Common myeloid progenitor, CD34-positive (primary cell): ENCODE results near the gene CDK9.
A peak's percentile ranks its signal among the peaks of the same experiment; 100 is the strongest.
"Not testable (repeated sequence)": the region's sequence is repeated elsewhere in the genome, so short reads cannot be mapped to it uniquely, and the experiment has no call there.

Experiments used
- CTCF ChIA-PET: fragments of 350-600 bp; sonication (Branson Sonifier 250); formaldehyde crosslinking; loops from one replicate; lab custom pipeline; 2021; ENCODE audit warnings: antibody characterized with exemption; lab: Charles Lee
- POLR2A ChIA-PET: fragments of 350-600 bp; sonication (Branson Sonifier 250); formaldehyde crosslinking; loops from one replicate; lab custom pipeline; 2021; ENCODE audit warnings: antibody characterized with exemption; lab: Charles Lee
- DNase-seq, 3 donors: peaks; one replicate each; pipeline versions ENCODE4 v3.0.0 to v3.0.0-alpha.2; 2013
- H3K27ac ChIP-seq, 2 experiments: 1 replicate in 1 of 2; 2 replicates in 1 of 2; pipeline ENCODE4 v1.7.0; 2013; ENCODE audit warnings: inconsistent platforms in 2 of 2, low read length in 2 of 2, mild to moderate bottlenecking in 2 of 2, low read depth in 1 of 2, moderate library complexity in 1 of 2; ENCODE audit not compliant: severe bottlenecking in 2 of 2, insufficient read depth in 1 of 2, poor library complexity in 1 of 2
- H3K27me3 ChIP-seq, 5 experiments: replicated peaks in 2 of 5; 1 replicate in 3 of 5; 2 replicates in 2 of 5; pipeline versions ENCODE4 v1.6.1 to v1.7.0; 2013; ENCODE audit warnings: low read length in 4 of 5, mild to moderate bottlenecking in 2 of 5, moderate library complexity in 2 of 5, inconsistent platforms in 1 of 5; ENCODE audit not compliant: insufficient read depth in 5 of 5, control insufficient read depth in 4 of 5
- H3K36me3 ChIP-seq, 4 experiments: 1 replicate in 2 of 4; 2 replicates in 2 of 4; pipeline versions ENCODE4 v1.6.1 to v1.7.0; 2013; ENCODE audit warnings: low read length in 3 of 4, control low read depth in 1 of 4, mild to moderate bottlenecking in 1 of 4; ENCODE audit not compliant: control insufficient read depth in 4 of 4, insufficient read depth in 4 of 4
- H3K4me1 ChIP-seq, 4 experiments: 1 replicate in 3 of 4; 2 replicates in 1 of 4; pipeline versions ENCODE4 v1.6.1 to v1.7.1; 2013; ENCODE audit warnings: low read length in 3 of 4, mild to moderate bottlenecking in 3 of 4, control low read depth in 1 of 4, inconsistent platforms in 1 of 4, moderate library complexity in 1 of 4; ENCODE audit not compliant: control insufficient read depth in 4 of 4, insufficient read depth in 4 of 4; ENCODE audit errors: control extremely low read depth in 1 of 4
- H3K4me3 ChIP-seq, 7 experiments: 1 replicate in 4 of 7; 2 replicates in 3 of 7; pipeline versions ENCODE4 v1.5.1 to v1.7.0; 2013; ENCODE audit warnings: mild to moderate bottlenecking in 7 of 7, low read length in 6 of 7, moderate library complexity in 6 of 7, inconsistent platforms in 2 of 7, low read depth in 2 of 7, control low read depth in 1 of 7; ENCODE audit not compliant: insufficient read depth in 4 of 7, control insufficient read depth in 1 of 7; ENCODE audit errors: extremely low read depth in 1 of 7
- H3K9me3 ChIP-seq, 5 experiments: 1 replicate in 4 of 5; 2 replicates in 1 of 5; pipeline versions ENCODE4 v1.6.1 to v1.7.1; 2013; ENCODE audit warnings: low read length in 4 of 5, mild to moderate bottlenecking in 2 of 5, inconsistent platforms in 1 of 5, low read depth in 1 of 5, moderate library complexity in 1 of 5; ENCODE audit not compliant: control insufficient read depth in 4 of 5, insufficient read depth in 2 of 5; ENCODE audit errors: control extremely low read depth in 1 of 5
- WGBS: methylation state at CpG from one replicate; pipeline ENCODE4 v1.1.5; 2013; ENCODE audit not compliant: insufficient coverage; 5-methylcytosine and 5-hydroxymethylcytosine counted together

The CDK9 gene

DNA sequence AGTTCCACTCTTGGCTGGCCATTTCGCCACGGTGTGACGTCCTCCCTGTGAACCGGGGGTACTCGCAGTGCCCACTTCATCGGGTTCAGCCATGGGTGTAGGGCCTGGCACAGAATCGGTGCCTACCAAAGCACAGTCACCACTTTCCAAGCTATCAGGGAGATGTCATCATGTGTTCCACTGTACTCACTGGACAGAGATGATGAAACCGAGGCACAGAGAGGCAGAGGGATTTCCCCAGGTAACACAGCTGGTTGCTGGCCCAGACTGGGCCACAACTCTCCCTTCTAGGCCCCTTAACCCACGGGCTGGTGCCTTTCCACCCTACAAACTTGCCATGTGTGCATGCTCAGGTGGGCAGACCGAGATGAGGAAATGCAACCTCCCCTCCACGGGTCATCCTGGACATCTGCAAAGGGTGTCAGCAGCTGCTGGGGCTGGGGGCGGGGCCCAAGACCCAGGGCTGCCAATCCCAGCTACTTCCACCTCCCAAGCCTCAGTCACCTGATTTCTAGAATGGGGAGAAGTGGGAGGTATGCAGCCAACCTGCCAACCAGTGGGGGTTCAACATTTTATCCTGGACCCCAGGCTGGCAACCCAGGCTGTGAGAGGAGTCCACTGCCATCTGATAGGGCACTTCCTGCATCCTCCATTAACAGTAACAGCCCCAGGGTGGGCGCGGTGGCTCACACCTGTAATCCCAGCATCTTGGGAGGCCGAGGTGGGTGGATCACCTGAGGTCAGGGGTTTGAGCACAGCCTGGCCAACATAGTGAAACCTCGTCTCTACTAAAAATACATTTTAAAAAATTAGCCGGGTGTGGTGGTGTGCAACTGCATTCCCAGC lies 6.5 kb upstream of the CDK9 start:
- H3K36me3 ChIP-seq: peaks cover 0 to 4% (median 3%) of the 10 kb centered on the region in 4 experiments
- H3K4me1 ChIP-seq: peaks cover 27 to 92% (median 84%) of the 10 kb centered on the region in 4 experiments
- H3K27me3 ChIP-seq: no peaks in the 10 kb centered on the region
- 24% methylated on average over 13 of the region's 17 CpGs for WGBS
- peak overlapping the region; percentile 41 to 94 (median 84) for H3K4me3 ChIP-seq
- H3K9me3 ChIP-seq: no peaks in the 10 kb centered on the region
- ChIA-PET POLR2A (interaction anchor here (0.6 to 2.8 kb wide), 4 partner anchors 9 to 1515 kb away, joined by 3 to 13 read pairs (median 5); no protein-coding TSS in a partner anchor), CTCF (interaction anchor here (0.6 to 12.9 kb wide), 6 partner anchors 8 to 127 kb away, joined by 3 to 244 read pairs (median 4); no protein-coding TSS in a partner anchor)
- peak overlapping the region; percentile 64 to 78 for H3K27ac ChIP-seq
- peak in 1 of 3 donors; percentile 50 for DNase-seq

- CTCF ChIA-PET: interaction anchor here (0.7 to 12.9 kb wide), 3 partner anchors 14 to 89 kb away, joined by 3 to 244 read pairs (median 3); partner anchors contain the start of gene TOR2A
- Histone ChIP-seq H3K27ac (peak overlapping the region in 1 of 2 experiments; percentile 78), H3K4me1 (peaks cover 27 to 92% (median 89%) of the 10 kb centered on the region in 4 experiments), H3K9me3 (no peaks in the 10 kb centered on the region), H3K4me3 (peak overlapping the region in 2 of 7 experiments; percentile 36 to 84), H3K36me3 (no peaks in the 10 kb centered on the region), H3K27me3 (no peaks in the 10 kb centered on the region)
- POLR2A ChIA-PET: interaction anchor here (0.7 to 2.8 kb wide), 3 partner anchors 8 to 24 kb away, joined by 3 to 13 read pairs (median 4); no protein-coding TSS in a partner anchor
- DNase-seq: peak in 1 of 3 donors; percentile 45
- 75% methylated on average over 20 of the region's 20 CpGs for WGBS
These were observed 5.5 kb upstream of the CDK9 start for GRCh38 chr9:127780126-127780885.

- POLR2A ChIA-PET: interaction anchor here (0.7 to 2.8 kb wide), 3 partner anchors 9 to 24 kb away, joined by 3 to 13 read pairs (median 4); no protein-coding TSS in a partner anchor
- peak overlapping the region in 1 of 2 experiments; percentile 78 for H3K27ac ChIP-seq
- H3K4me3 ChIP-seq: peak overlapping the region in 2 of 7 experiments; percentile 36 to 84
- H3K9me3 ChIP-seq, H3K27me3 ChIP-seq, H3K36me3 ChIP-seq: not testable (repeated sequence)
- DNase-seq: peak in 2 of 3 donors; percentile 74 to 78
- H3K4me1 ChIP-seq: peaks cover 25 to 86% (median 84%) of the 10 kb centered on the region in 4 experiments
- CTCF ChIA-PET: interaction anchor here (0.6 to 12.9 kb wide), 3 partner anchors 14 to 262 kb away, joined by 3 to 244 read pairs (median 3); partner anchors contain the start of gene TOR2A
- 81% methylated on average over 4 of the region's 9 CpGs for WGBS
These were observed 4.9 kb upstream of the CDK9 start for GRCh38 chr9:127780909-127781308.

GRCh38 chr9:127781806-127782205 lies 4.0 kb upstream of the CDK9 start:
- Histone ChIP-seq H3K9me3 (no peaks in the 10 kb centered on the region), H3K4me1 (peaks cover 24 to 81% (median 78%) of the 10 kb centered on the region in 4 experiments), H3K4me3 (peak overlapping the region in 1 of 7 experiments; percentile 19), H3K27ac (peak overlapping the region; percentile 30 to 78), H3K27me3 (no peaks in the 10 kb centered on the region), H3K36me3 (peaks cover 0 to under 1% (median 0%) of the 10 kb centered on the region in 4 experiments)
- ChIA-PET CTCF (interaction anchor here (1.5 to 12.9 kb wide), 3 partner anchors 15 to 88 kb away, joined by 4 to 244 read pairs (median 20); no protein-coding TSS in a partner anchor), POLR2A (interaction anchor here (3.4 kb wide), 1 partner anchor 11 kb away, joined by 40 read pairs; no protein-coding TSS in a partner anchor)
- 89% methylated on average over 3 of the region's 4 CpGs for WGBS
- no peak for DNase-seq

- DNase-seq: peak; percentile 98 to 100 (median 100)
- H3K36me3 ChIP-seq: peaks cover 5 to 16% (median 12%) of the 10 kb centered on the region in 4 experiments
- ChIA-PET CTCF (interaction anchor here (0.7 to 12.9 kb wide), 16 partner anchors 8 to 138 kb away, joined by 3 to 244 read pairs (median 4); partner anchors contain the start of gene TOR2A), POLR2A (interaction anchor here (0.6 to 3.6 kb wide), 5 partner anchors 12 to 154 kb away, joined by 3 to 40 read pairs (median 6); partner anchors contain the start of genes DPM2 and TOR2A)
- peak overlapping the region; percentile 78 to 89 for H3K27ac ChIP-seq
- H3K9me3 ChIP-seq: no peaks in the 10 kb centered on the region
- 2% methylated on average over 14 of the region's 20 CpGs for WGBS
- no peaks in the 10 kb centered on the region for H3K27me3 ChIP-seq
- H3K4me1 ChIP-seq: peaks cover 30 to 84% (median 78%) of the 10 kb centered on the region in 4 experiments
- H3K4me3 ChIP-seq: peak overlapping the region in 6 of 7 experiments; percentile 27 to 68 (median 44)
These were observed 2.5 kb upstream of the CDK9 start for GRCh38 chr9:127783111-127784008.
